ENCODE measurements around the gene SAMD13. TPM values are rescaled to one million over a fixed set of nuclear protein-coding genes. Genes with fewer than 3 reads are reported as not detected.
A peak's percentile ranks its signal among the peaks of the same experiment; 100 is the strongest.

SAMD13 gene
- total RNA-seq, 1 donor from 2014 or later, result 0.21 TPM

DNA sequence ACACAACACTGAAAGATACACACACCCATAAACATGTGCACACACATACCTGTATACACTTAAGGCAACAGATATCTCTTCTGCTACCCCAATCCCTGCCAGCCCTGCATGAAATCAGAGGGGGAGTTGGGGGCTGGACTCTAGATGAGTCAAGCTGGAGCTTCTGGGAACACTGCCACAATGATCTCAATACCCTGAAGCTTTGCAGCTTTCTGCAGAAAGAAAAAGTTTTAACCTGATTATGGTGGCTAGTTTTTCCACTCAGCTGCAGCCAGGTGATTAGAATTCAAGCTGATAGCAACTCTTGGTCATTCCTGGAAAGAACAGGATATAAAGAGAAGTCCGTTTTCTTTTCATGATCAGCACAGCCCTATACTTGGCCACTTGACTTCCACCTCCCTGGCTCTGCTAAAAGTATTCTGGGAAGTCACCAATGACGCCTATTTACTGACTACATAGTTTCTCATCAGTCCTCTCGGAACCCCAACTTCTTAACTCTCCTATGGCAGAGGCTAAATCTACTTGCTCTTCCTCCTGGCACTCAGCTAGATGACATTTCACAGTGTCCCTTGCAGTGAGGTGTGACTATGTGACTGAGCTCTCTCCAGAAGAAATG, 76.1 kb downstream of the SAMD13 start:
- Mint-ChIP-seq H3K9me3 (peaks cover 8% of the 10 kb centered on the region), H3K4me3 (no peak overlapping the region), H3K27ac (no peak overlapping the region), H3K36me3 (ENCODE audit: low read depth) (no peaks in the 10 kb centered on the region), H3K4me1 (no peaks in the 10 kb centered on the region), H3K27me3 (no peaks in the 10 kb centered on the region)
- intact Hi-C loops (cut with micrococcal nuclease), result no loop called here
- no peak for DNase-seq

DNA sequence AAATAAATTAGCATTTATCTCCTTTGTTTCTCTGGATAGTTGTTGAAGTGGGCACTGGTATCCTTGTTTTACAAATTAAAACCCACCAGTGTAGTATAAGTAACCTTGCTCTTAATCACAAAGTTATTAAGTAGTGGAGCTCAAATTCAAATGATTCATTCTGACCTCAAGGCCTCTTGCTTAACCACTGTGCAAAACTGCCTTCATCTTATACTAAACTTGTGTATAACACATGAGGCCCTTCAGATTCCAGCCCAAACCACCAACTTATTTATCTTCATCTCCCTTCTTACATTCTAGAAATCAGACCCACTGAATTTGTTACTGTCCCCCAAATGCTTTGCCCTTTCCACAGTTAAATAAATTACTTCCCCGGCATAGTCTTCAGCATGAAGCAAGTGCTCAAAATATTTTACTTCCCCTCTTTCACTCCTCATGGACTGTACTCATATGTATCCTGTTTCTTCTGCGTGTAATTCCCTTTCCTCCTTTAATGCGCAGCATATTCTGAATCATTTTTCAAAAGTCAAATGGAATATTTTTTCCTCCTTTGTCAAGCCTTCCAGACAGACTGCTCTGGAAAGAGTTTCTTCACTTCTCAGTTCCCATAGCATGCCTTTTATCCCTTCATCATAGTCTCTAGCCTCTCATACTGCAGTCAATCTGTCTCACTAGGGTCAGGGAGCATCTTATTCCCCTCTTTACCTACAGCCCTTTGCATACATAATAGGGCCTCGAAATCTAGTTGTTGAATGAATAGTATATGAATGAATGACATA, 77.8 kb downstream of the SAMD13 start:
- DNase-seq, result no peak
- H3K36me3 Mint-ChIP-seq (ENCODE audit: low read depth), result no peaks in the 10 kb centered on the region
- no peaks in the 10 kb centered on the region for H3K9me3 Mint-ChIP-seq
- intact Hi-C loops (cut with micrococcal nuclease), result no loop called here
- no peaks in the 10 kb centered on the region for H3K4me1 Mint-ChIP-seq
- H3K27me3 Mint-ChIP-seq, result no peaks in the 10 kb centered on the region
- no peak overlapping the region for H3K27ac Mint-ChIP-seq
- no peak overlapping the region for H3K4me3 Mint-ChIP-seq

DNA sequence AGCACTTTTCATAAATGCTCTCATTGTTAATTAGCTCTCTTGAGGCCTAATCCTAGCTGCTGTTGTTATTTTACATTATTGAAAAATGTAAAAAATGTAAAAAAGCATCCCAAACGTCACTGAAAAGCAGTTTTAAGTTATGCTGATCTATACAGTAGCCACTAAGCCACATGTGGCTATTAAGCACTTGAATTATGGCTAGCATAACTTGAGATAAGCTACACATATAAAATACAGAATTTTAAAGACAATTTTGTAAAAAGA, 78.3 kb downstream of the SAMD13 start:
- no peak for DNase-seq
- Mint-ChIP-seq H3K27me3 (peaks cover 2% of the 10 kb centered on the region), H3K36me3 (ENCODE audit: low read depth) (no peaks in the 10 kb centered on the region), H3K4me3 (no peak overlapping the region), H3K4me1 (no peaks in the 10 kb centered on the region), H3K27ac (no peak overlapping the region), H3K9me3 (no peaks in the 10 kb centered on the region)
- intact Hi-C loops (cut with micrococcal nuclease), result no loop called here

DNA sequence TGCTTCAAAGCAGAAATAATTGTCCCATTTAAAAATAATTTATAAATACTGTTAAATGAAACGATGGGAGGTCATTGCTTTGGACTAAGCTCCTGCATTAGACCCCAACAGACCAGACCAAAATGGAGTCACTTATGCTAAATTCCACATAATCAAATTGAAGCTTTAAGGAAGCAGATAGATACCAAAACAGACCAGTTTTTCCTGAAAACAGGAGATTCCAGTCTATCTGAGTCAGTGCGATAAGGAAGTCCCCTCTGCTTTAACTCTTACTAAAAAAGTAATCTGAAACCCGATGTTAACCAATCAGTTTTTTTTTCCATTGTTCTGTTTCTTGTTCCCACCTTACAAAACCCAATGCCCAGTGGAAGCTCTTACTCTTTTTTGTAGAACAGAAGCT, 80.6 kb downstream of the SAMD13 start:
- H3K4me1 Mint-ChIP-seq, result no peaks in the 10 kb centered on the region
- H3K36me3 Mint-ChIP-seq (ENCODE audit: low read depth), result no peaks in the 10 kb centered on the region
- no peaks in the 10 kb centered on the region for H3K9me3 Mint-ChIP-seq
- H3K27ac Mint-ChIP-seq, result no peak overlapping the region
- DNase-seq, result no peak
- H3K27me3 Mint-ChIP-seq, result peaks cover 3% of the 10 kb centered on the region
- H3K4me3 Mint-ChIP-seq, result no peak overlapping the region
- intact Hi-C loops (cut with micrococcal nuclease), result no loop called here

DNA sequence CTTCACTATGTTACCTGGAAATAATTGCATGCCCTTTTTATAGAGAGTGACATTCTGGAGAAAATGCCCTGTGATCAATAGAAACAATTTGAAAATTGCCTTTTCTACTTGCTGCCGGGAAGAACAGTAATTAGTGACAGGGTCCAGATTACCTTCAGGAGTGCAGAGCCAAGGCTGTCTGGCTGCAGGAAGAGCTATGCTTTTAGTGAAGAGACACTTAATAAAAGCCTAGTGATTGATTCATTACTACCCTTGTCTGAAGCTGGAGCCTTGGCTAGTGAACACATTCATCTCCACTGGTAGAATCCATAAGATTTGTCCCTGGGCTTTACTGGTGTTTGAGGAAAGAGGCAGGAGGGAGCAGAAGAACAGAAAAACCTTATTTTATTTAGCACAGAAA, 83.8 kb downstream of the SAMD13 start:
- no peaks in the 10 kb centered on the region for H3K9me3 Mint-ChIP-seq
- H3K27me3 Mint-ChIP-seq, result peaks cover 3% of the 10 kb centered on the region
- H3K4me3 Mint-ChIP-seq, result no peak overlapping the region
- intact Hi-C loops (cut with micrococcal nuclease), result no loop called here
- no peaks in the 10 kb centered on the region for H3K4me1 Mint-ChIP-seq
- H3K36me3 Mint-ChIP-seq (ENCODE audit: low read depth), result no peaks in the 10 kb centered on the region
- no peak overlapping the region for H3K27ac Mint-ChIP-seq
- no peak for DNase-seq

DNA sequence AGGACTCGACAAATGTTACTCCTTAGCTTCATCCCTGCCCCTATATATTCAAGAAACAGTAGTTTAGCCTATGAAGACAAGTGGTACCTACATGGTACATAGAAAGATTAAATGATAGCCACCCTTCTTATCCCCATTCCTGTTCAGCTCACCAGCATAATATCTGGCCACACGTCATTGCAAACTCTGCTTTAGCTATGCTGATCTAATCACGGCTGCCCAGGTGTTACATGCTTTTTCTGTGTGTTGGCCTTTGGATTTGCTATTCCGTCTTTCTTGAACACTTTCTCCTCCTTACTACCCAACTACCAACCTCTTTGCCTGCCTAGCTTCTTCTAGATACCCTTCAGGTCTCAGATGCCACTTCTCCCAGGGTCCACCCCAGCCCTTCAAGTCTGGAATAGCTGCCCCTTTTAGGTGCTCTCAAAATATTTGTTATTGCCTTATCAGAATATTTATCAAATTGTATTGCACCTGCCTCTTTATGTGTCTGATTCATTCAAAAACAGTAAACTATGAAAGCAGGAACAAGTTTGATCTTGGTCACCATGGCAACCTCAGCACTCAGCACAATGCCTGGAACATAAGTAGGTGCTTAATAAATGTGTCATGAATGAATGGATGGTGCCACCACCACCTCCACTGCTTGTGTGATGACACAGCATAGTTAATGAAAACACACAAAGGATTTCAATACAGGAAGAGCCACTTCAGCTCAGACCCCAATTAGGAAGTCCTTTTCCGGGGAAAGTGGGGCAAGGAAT, 85.4 kb downstream of the SAMD13 start:
- H3K4me3 Mint-ChIP-seq, result no peak overlapping the region
- H3K27me3 Mint-ChIP-seq, result peaks cover 3% of the 10 kb centered on the region
- H3K27ac Mint-ChIP-seq, result no peak overlapping the region
- H3K4me1 Mint-ChIP-seq, result no peaks in the 10 kb centered on the region
- H3K9me3 Mint-ChIP-seq, result no peaks in the 10 kb centered on the region
- DNase-seq, result no peak
- intact Hi-C loops (cut with micrococcal nuclease), result no loop called here
- no peaks in the 10 kb centered on the region for H3K36me3 Mint-ChIP-seq (ENCODE audit: low read depth)

DNA sequence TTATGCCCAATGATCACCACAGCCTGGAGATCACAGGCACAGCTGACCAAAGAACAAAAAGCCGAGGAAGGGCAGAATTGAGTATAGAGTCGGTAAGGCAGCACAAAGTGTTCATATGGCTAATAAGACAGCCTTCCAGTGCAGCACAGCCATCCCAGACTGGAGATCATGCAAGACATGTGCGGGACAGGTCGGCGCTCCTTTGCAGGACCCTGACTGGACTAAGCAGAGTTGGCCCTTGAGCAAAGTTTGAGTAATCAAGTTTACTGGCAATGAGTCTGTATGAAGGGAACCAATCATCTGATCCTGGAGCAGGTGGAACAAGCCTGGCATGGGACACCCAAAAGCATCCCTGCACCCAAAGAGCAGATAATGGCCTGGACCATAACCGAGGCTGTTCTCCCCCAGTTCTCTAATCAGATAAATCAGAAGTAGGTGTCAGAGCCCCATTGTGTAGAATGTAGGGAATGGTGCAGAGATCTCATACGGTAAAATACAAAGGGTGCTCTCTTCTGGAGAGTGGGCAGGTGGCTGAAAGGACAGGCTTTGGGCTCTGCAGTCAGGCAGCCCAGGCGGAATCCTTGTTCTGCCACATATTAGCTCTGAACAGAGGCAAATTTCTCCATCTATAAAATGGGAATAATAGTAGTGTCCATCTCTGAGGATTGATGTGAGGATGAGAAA, 86.1 kb downstream of the SAMD13 start:
- Mint-ChIP-seq H3K36me3 (ENCODE audit: low read depth) (no peaks in the 10 kb centered on the region), H3K4me1 (no peaks in the 10 kb centered on the region)

DNA sequence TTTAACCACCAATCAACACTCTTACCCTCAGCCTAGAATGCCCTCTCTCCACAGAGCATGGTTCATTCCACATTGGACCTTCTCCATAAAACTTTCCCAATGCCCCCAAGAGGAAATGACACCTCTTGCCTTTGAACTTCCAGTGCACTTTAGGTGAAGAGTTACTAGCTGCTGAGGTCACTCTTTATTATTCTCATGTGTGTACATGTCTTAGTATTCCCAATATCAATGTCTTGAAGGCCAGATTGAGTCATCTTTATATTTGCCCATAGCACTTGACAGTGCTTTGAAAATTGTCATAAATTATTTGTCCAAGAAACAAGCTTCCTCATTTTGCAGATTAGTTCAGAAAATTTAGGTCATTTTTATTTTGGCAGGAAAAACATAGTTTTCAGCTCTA, 88.7 kb downstream of the SAMD13 start:
- intact Hi-C loops (cut with micrococcal nuclease), result no loop called here
- no peaks in the 10 kb centered on the region for H3K9me3 Mint-ChIP-seq
- H3K4me1 Mint-ChIP-seq, result no peaks in the 10 kb centered on the region
- no peak overlapping the region for H3K4me3 Mint-ChIP-seq
- no peaks in the 10 kb centered on the region for H3K36me3 Mint-ChIP-seq (ENCODE audit: low read depth)
- peaks cover 8% of the 10 kb centered on the region for H3K27me3 Mint-ChIP-seq
- DNase-seq, result no peak
- H3K27ac Mint-ChIP-seq, result no peak overlapping the region

More for the DNA sequence above, 86.1 kb downstream of the SAMD13 start:
- no peak for DNase-seq
- no peaks in the 10 kb centered on the region for H3K9me3 Mint-ChIP-seq
- no peak overlapping the region for H3K27ac Mint-ChIP-seq
- H3K27me3 Mint-ChIP-seq, result peaks cover 3% of the 10 kb centered on the region
- intact Hi-C loops (cut with micrococcal nuclease), result no loop called here
- H3K4me3 Mint-ChIP-seq, result no peak overlapping the region

DNA sequence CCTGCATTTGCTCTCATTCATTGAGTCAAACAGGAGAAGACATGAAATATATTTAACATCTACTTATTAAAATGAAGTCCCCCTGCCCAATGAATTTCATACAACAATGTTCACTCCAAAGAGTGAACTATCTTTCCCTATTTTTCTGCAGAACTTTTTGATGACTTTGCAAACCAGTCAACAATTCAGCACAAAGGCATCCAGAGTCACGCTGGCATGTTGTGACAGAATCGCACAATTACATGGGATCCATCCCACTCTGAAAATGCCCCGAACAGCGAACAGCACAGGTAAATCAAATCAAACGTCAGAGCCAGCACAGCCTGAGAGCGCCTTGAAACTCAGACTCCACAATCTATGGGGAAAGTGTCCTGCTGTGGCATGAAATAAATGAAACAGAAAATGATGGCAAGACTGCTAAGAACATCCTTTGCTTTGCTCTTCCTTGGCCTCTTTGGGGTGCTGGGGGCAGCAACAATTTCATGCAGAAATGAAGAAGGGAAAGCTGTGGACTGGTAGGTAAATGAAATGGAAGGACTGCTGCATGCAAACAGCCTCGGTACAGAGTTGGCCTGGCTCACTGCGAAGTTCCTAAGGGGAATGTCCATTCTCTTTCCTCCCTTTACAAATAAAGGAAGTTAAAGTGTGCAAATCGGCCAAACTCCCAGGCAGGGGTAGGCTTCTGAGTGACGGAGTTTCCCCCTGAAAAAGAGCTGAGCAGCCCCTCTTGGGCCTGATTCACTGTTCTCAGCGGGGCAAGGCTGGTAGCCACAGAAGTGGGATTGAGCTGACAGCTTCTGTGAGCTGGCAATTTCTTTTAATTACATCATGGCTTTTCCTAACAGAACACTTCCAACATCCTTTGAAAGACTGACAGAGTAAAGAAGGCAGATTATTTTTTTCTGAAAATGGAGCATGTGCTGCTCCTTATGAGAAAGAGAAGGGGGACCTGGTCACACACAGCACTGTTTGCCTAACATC, 97.0 kb downstream of the SAMD13 start, which contains the start of gene DNASE2B:
DNASE2B (plus strand) TSS at position 310 of the 981 bp plus-strand sequence; CDS start at position 391, 81 bp downstream.
- intact Hi-C loops (cut with micrococcal nuclease), result no loop called here
- Mint-ChIP-seq H3K36me3 (ENCODE audit: low read depth) (no peaks in the 10 kb centered on the region), H3K4me3 (no peak within 1 kb of the TSS), H3K27me3 (peaks cover 6% of the 10 kb centered on the region), H3K27ac (no peak within 1 kb of the TSS), H3K4me1 (no peaks in the 10 kb centered on the region), H3K9me3 (no peaks in the 10 kb centered on the region)
- peak; percentile 34 for DNase-seq

Other genes starting within 250 kb of the SAMD13 start
- gene PRKACB, start 157.4 kb upstream of the SAMD13 start, total RNA-seq, result 19.1 and 19.3 TPM in 2 replicates
- not detected in 2 replicates for gene DNASE2B, start 96.8 kb downstream of the SAMD13 start, total RNA-seq
- 63.3 and 64.4 TPM in 2 replicates for gene RPF1, start 177.6 kb downstream of the SAMD13 start, total RNA-seq
- 0.69 and 0.98 TPM in 2 replicates for gene SPATA1, start 204.7 kb downstream of the SAMD13 start, total RNA-seq
- gene GNG5, start 204.9 kb downstream of the SAMD13 start, total RNA-seq, result 115 and 122 TPM in 2 replicates